Liver (tissue), 3 donors: ENCODE measurements around the gene PLPPR5.

Experiments used
- CTCF ChIP-seq: fragments of 150-350 bp; IDR thresholded peaks from 2 replicates; pipeline ENCODE4 v1.5.1; 2017; ENCODE audit warnings: improper control_type of control experiment, low read depth, low read length; ENCODE audit not compliant: missing input control
- FOXA1 ChIP-seq: IDR thresholded peaks from 2 replicates; pipeline ENCODE4 v1.6.1; 2016; ENCODE audit warnings: antibody characterized with exemption
- JUND ChIP-seq, 2 donors: IDR thresholded peaks; 2 replicates each; pipeline ENCODE4 v1.6.1; 2016; ENCODE audit warnings: antibody characterized with exemption in 2 of 2
- MAX ChIP-seq: IDR thresholded peaks from 2 replicates; pipeline ENCODE4 v1.6.1; 2016; ENCODE audit warnings: antibody characterized with exemption
- SP1 ChIP-seq: IDR thresholded peaks from 2 replicates; pipeline ENCODE4 v1.6.1; 2018; ENCODE audit warnings: antibody characterized with exemption, mild to moderate bottlenecking
- donor health status: healthy.
- donor health status: healthy.

DNA sequence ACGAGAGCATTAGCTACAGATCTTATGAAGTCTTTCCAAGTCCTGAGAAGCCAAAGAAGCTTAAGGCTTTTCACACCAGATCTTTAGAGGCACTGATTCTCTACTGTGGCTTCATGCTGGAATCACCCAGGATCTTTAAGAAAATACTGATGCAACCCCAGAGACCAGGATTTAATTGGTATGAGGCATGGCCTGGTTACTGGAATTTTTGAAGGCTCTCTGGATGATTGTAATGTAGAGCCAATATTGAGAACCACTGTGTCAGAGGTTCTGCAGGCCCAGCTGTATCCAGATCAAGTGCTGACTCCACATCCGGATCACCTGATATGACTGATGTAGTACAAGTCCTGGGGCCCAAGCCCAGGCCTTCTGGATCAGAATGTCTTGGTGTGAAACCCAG lies 105.7 kb downstream of the PLPPR5 start:
- TF ChIP-seq MAX (no peak), CTCF (no peak), JUND (IDR thresholded peaks at IDR 0.05) (no peak), FOXA1 (no peak), SP1 (no peak)
